Measurements from ENCODE around the gene MYOM1.

MYOM1 gene

GRCh38 chr18:3148930-3149535, 70.7 kb downstream of the MYOM1 start:
- DNase-seq = no peak

GRCh38 chr18:3147935-3148554, 71.7 kb downstream of the MYOM1 start:
- DNase-seq = no peak

- DNase-seq = no peak
Observed at GRCh38 chr18:3140986-3141639, 78.7 kb downstream of the MYOM1 start.

GRCh38 chr18:3140342-3140741, 79.4 kb downstream of the MYOM1 start:
- no peak for DNase-seq

- DNase-seq = no peak
Observed at GRCh38 chr18:3139406-3139805, 80.4 kb downstream of the MYOM1 start.

GRCh38 chr18:3138274-3138975, 81.3 kb downstream of the MYOM1 start:
- no peak for DNase-seq

DNA sequence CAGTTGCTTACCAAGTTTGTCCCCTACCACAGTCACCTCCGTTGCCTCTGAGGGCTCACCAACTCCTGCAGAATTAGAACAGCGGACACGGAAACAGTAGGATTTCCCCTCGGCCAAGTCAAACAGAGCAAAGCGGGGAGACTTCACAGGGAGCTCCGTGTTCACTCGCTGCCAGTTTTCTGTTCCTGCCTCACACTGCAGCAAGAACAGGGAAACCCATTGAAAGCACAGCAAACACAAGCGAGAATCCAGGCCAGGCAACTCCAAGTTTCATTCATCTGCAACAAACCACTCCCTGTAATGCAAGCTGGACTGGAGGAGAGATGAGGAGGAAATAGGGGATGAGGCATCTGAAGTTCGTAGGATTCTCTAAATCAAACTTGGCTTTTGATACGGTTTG, 84.2 kb downstream of the MYOM1 start:
- DNase-seq = no peak

GRCh38 chr18:3132700-3133099, 87.1 kb downstream of the MYOM1 start:
- no peak for DNase-seq

DNA sequence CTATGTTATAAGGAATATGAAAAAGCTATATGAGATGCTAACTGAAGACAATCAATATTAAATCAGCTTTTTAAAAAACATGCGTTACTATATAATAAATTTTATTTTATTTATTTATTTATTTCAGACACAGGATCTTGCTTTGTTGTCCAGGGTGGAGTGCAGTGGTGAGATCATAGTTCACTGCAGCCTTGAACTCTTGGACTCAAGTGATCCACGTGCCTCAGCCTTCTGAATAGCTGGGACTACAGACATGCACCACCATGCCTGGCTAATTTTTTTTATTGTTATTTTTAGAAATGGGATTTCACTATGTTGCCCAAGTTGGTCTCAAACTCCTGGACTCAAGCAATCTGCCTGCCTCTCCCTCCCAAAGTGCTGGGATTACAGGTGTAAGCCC, 89.4 kb downstream of the MYOM1 start:
- no peak for DNase-seq

DNA sequence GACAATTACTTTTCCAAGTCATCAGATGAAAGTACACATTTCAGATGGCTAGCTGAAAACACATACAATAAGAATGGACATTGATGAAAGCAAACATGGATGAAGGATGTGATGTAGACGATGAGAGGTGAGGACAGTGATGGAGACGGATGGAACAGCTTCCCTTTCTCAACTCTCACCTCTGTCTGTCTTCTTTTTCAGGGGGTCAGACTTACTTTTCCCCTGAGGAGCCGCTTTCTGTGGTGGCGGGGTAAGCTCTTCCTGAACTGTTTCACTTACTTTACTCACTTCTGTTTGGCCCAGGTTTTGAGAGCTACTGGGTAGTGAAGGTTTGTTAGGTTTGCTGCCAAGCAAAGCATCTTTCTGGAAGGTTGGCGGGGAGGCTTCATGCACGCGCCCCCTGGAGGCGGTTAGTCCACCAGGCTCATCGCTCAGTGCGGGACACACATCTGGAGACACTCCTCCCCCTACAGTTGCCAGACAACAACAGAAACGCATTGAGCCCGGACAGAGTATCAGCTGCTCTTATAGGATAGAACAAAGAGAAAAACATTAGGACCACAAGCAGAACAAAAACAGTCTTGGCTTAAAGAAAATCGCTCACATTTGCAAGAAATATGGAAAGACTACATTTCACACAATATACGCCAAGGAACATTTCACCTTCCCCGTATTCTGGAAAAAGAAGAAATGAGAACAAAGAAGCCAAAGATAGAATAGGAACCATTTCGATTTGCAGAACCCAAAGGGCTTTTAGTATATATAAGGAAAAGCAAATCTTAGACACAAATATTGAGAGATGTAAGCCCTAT, 90.5 kb downstream of the MYOM1 start:
- peak; percentile 11 for DNase-seq

DNA sequence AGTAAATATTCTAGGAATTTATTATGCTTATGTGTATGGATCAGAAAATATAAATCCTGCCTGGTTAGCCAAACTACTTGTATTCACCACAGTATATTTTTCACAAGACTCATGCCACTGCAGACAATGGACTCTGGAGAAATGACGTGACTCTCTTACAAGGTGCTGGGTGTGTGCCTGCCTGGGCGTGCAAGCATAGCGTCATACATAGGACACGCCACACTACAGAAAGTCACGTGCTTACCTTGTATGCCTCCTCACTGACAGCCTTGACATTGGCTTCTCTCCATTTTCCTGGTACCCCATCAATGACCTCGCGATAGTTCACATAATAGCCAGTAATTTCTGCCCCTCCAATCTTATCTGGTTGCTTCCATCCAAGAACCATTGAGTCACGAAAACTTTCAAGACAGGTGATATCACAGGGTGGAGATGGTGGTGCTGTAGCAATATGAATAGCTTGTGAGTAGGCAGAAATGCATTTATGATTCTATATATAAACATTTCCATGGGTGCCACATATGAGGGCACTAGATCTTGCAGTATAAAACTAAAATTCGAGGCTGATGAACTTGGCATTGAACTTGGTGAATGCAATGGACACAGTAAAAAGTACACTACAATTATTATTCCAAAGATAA, 93.2 kb downstream of the MYOM1 start:
- DNase-seq = no peak

GRCh38 chr18:3124822-3125221, 94.9 kb downstream of the MYOM1 start:
- DNase-seq = no peak

GRCh38 chr18:3122851-3123250, 96.9 kb downstream of the MYOM1 start:
- DNase-seq = no peak

GRCh38 chr18:3121259-3121658, 98.5 kb downstream of the MYOM1 start:
- no peak for DNase-seq

- DNase-seq = no peak
Observed at GRCh38 chr18:3120356-3120755, 99.4 kb downstream of the MYOM1 start.

DNA sequence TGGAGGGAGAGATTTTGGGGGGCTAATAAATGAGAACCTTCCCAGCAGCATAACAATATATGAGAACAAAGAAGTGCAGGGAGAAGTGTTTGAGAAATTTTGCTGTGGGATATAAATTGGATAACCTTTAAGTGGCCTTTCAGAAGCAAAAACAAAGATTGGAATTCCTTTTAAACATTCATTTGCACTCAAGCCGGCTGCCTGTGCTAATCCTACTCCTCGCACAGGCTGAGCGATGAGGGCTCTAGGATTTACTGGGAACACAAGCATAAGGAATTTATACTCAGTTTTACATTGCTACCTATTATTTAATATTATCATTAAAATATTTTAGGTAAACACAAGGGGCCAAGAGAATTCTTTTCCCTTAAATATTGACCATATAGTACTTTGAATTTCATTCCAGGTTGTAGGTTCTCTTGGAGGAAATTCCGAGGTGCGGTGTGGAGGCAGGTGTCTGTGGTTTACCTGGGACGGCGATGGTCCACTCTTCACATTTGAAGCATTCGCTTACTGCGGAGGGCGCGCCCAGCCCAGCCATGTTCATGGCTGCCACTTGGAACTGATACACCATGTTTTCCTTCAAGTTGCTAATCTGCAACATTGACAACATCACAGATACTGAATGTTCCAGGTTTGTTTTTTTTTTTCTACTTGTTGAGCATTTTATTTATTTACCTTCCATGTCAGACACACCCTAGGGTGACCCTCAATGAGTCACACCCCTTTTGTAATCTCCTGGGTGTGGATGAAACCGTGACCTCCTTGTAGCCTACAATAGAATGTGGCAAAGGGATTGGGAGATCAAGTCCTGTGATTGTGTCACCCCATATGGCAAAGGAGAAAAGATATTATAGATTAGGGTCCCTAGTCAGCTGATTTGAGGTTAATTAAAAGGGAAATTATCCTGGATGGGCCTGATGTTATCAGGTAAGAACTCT, 100.1 kb downstream of the MYOM1 start:
- no peak for DNase-seq

DNA sequence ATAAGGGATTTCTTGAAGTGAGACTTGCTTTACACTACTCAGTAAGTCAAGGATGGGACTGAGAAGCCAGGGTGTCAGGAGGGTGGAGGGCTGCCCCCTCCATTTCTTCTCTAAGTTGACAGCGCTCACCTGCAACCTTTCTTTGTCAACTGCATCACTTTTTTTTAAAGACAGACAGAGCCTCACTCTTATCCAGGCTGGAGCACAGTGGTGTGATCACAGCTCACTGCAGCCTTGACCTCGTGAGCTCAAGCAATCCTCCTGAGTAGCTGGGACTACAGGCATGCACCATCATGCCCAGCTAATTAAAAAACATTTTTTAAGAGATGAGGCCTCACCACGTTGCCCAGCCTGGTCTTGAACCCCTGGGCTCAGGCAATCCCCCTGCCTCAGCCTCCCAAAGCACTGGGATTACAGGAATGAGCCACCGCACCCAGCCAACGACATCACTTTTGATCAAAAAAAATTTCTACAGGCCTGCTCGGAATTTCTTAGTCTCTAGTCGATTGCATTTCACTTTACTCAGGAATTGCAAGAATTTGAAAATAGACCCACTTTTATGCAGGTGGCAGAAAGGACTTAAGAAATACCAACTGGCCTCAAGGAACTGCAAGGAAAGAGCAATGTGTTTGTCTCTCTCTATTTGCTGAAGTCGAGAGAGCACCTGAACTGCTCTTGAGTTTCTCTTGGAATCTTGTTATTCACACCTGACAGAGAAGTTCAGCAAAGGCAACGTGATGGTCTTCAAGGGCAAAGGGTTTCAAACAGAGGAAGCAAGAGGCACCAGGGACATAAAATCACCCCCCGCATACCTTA, 101.4 kb downstream of the MYOM1 start:
- no peak for DNase-seq

- DNase-seq = no peak
Observed at GRCh38 chr18:3117493-3118192, 102.1 kb downstream of the MYOM1 start.

GRCh38 chr18:3115447-3116030, 104.2 kb downstream of the MYOM1 start:
- DNase-seq = no peak

All from NCI-H2171 (cell line).